Fibroblast of mammary gland (primary cell): Measurements from ENCODE around the gene GRHL3.
A peak's percentile ranks its signal among the peaks of the same experiment; 100 is the strongest.

Experiments used
- DNase-seq: peaks from one replicate; pipeline ENCODE4 v3.0.0-alpha.2; 2010; ENCODE audit warnings: low read depth
- H3K4me3 ChIP-seq: 2 replicates; pipeline ENCODE4 v1.5.1; 2011; ENCODE audit warnings: low read depth, mild to moderate bottlenecking, low read length, moderate library complexity; ENCODE audit not compliant: control insufficient read depth
- CTCF ChIP-seq: conservative IDR thresholded peaks from 2 replicates; pipeline ENCODE4 v1.5.1; 2011; ENCODE audit warnings: low read depth, low read length, inconsistent platforms; ENCODE audit not compliant: control insufficient read depth, insufficient read depth

GRHL3 gene

GRCh38 chr1:24293392-24294227 lies 25.5 kb upstream of the GRHL3 start:
- no peak for DNase-seq
- TF ChIP-seq CTCF, result no peak
- no peak overlapping the region for H3K4me3 ChIP-seq

GRCh38 chr1:24294228-24294672 lies 24.9 kb upstream of the GRHL3 start:
- TF ChIP-seq CTCF, result no peak
- no peak overlapping the region for H3K4me3 ChIP-seq
- DNase-seq, result peak; percentile 99

- peak; percentile 81 for DNase-seq
- no peak for TF ChIP-seq CTCF
- peak overlapping the region; percentile 6 for H3K4me3 ChIP-seq
Measured at GRCh38 chr1:24294716-24295371, 24.3 kb upstream of the GRHL3 start.

- no peak for TF ChIP-seq CTCF
- DNase-seq, result no peak
- no peak overlapping the region for H3K4me3 ChIP-seq
Measured at GRCh38 chr1:24295535-24295934, 23.6 kb upstream of the GRHL3 start.

- no peak overlapping the region for H3K4me3 ChIP-seq
- DNase-seq, result no peak
- no peak for TF ChIP-seq CTCF
Measured at GRCh38 chr1:24297187-24297851, 21.8 kb upstream of the GRHL3 start.

GRCh38 chr1:24297852-24298232 lies 21.3 kb upstream of the GRHL3 start:
- H3K4me3 ChIP-seq, result no peak overlapping the region
- no peak for TF ChIP-seq CTCF
- DNase-seq, result no peak
